GM13977 (cell line): ENCODE results near the gene GPR61.

Experiments used
- DNase-seq: peaks from one replicate; pipeline ENCODE4 v3.0.0; 2012; ENCODE audit warnings: low spot score
- CTCF ChIP-seq: IDR thresholded peaks from 2 replicates; pipeline ENCODE4 v1.5.1; 2012; ENCODE audit warnings: mild to moderate bottlenecking, control low read depth; ENCODE audit not compliant: insufficient read depth; ENCODE audit errors: extremely low read depth, missing control alignments
- in situ Hi-C: fragments of 300-500 bp; cut with MboI; formaldehyde crosslinking; loops from one replicate; pipeline ENCODE4 v1.12.0; 2022; ENCODE audit warnings: low sequenced_read_pairs, low pct_unique_long_range_greater_than_20kb, mixed read lengths, inconsistent platforms; ENCODE audit not compliant: unreplicated experiment

The GPR61 gene

GRCh38 chr1:109521002-109521951, 18.4 kb upstream of the GPR61 start:
- no peak for DNase-seq
- no peak for TF ChIP-seq CTCF
- in situ Hi-C loops, result no loop called here

GRCh38 chr1:109522026-109522425, 17.6 kb upstream of the GPR61 start:
- no peak for DNase-seq
- in situ Hi-C loops, result no loop called here
- TF ChIP-seq CTCF, result no peak

- TF ChIP-seq CTCF, result no peak
- no peak for DNase-seq
- in situ Hi-C loops, result no loop called here
These were observed 16.0 kb upstream of the GPR61 start for GRCh38 chr1:109523706-109524105.

DNA sequence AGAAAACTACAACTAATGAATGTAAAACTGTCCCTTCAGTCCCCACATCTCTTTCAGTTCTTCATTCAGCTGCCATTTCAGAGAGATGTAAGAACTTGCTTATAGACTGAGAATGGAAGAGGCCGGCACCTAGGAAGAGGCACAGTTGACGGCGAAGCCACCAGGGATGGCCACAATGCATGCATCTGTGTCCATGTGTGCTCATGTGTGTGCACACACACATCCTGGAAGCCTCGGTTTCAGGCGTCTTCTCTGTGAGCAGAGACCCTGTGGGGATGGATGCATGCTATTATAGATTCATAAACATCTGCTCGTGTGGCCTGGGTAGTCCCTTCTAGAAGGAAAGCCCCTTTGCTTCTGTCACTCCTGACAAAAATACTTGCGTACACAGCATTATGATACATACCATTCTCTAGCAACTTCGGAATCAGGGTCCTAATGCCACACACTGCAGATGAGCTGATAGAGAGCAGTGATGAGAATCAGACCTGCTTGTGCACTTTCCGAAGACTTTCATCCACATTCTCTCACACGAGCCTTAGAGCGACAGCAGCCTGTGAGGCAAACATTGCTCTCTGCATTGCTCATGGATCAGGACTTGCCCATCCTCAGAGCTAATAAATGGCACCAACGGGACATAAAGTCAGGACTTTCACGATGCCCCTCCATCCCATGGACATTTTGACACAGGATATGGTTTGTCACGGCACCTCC, 12.4 kb upstream of the GPR61 start:
- in situ Hi-C loops, result loop anchor here (25.0 kb wide), 1 partner anchor 460 kb away; the partner anchor contains the start of gene AHCYL1
- TF ChIP-seq CTCF, result no peak
- peak; percentile 75 for DNase-seq

GRCh38 chr1:109527846-109528695, 11.6 kb upstream of the GPR61 start:
- in situ Hi-C loops, result loop anchor here (25.0 kb wide), 1 partner anchor 459 kb away; the partner anchor contains the start of gene AHCYL1
- no peak for TF ChIP-seq CTCF
- DNase-seq, result no peak

DNA sequence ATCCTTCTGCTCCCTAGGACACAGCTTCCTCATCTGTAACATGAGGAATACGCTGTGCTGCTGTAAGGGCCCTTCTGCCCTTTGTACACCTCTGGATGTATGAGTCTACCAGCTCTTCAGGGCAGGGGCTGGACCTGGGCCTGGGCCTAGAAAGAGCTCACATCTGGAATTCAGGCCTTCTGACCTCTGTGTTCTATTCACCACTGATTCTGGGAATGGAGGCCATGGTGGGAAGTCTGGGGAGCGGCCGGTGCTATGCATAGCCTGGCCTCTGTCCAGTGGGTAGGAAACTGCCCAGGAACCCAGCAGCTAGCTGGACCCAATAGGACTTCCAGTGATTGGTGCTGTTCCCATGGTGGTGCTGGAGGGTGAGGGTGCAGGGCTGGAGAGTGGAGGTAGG, 11.0 kb upstream of the GPR61 start:
- TF ChIP-seq CTCF, result no peak
- no peak for DNase-seq
- in situ Hi-C loops, result loop anchor here (25.0 kb wide), 1 partner anchor 459 kb away; the partner anchor contains the start of gene AHCYL1
